T-helper 2 cell treated with Interferon-gamma antibody and Interleukin-4, amounts not matched to agents 5 μg/mL and 100 μg/mL, for 36 hours (primary cell): Measurements from ENCODE around the gene ADAMTS2.
"Not testable (repeated sequence)": the region's sequence is repeated elsewhere in the genome, so short reads cannot be mapped to it uniquely, and the experiment has no call there.

Source experiments
- DNase-seq: peaks from one replicate; pipeline ENCODE4 v3.0.0; 2021; ENCODE audit warnings: low spot score
- H3K27ac Mint-ChIP-seq: one replicate; pipeline ENCODE4 v1.8.0; 2021; ENCODE audit warnings: mild to moderate bottlenecking, mixed read lengths
- H3K27me3 Mint-ChIP-seq: one replicate; pipeline ENCODE4 v1.8.0; 2021; ENCODE audit warnings: low read depth, mixed read lengths
- H3K36me3 Mint-ChIP-seq: one replicate; pipeline ENCODE4 v1.8.0; 2021; ENCODE audit warnings: low read depth, mixed read lengths
- H3K4me1 Mint-ChIP-seq: one replicate; pipeline ENCODE4 v1.8.0; 2021; ENCODE audit warnings: low read depth, mixed read lengths
- H3K4me3 Mint-ChIP-seq: one replicate; pipeline ENCODE4 v1.8.0; 2022; ENCODE audit warnings: mild to moderate bottlenecking, moderate library complexity, mixed read lengths
- H3K9me3 Mint-ChIP-seq: one replicate; pipeline ENCODE4 v1.8.0; 2021; ENCODE audit warnings: mixed read lengths

ADAMTS2 gene

DNA sequence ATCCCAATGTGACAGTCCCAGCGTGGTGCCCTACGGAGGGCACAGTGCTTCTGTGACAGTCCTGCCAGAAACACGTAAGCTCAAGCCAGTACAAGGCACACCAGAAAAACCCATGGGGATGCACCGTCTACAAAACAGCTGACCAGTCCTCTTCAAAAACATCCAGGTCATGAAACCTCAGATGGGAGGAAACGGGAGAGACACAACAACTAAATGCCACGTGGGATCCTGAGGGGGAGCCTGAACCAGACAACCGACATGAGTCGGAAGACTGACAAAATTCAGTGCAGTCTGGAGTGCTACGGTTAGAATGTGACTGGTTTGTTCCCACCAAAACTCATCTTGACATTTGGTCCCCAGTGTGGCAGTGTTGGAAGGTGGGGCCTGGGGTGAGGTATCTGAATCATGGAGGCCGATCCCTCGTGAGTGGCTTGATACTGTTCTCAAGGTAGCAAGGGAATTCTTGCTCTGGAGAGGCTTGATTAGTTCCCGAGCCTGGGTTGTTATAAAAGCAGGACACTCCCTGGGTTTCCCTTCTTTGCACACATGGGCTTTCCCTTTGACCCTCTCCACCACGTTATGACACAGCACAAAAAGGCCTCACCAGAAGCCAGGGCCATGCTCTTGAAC lies 55.4 kb downstream of the ADAMTS2 start:
- no peak overlapping the region for H3K4me3 Mint-ChIP-seq
- no peaks in the 10 kb centered on the region for H3K36me3 Mint-ChIP-seq
- H3K27me3 Mint-ChIP-seq, result no peaks in the 10 kb centered on the region
- H3K27ac Mint-ChIP-seq, result no peak overlapping the region
- H3K9me3 Mint-ChIP-seq, result no peaks in the 10 kb centered on the region
- H3K4me1 Mint-ChIP-seq, result no peaks in the 10 kb centered on the region
- no peak for DNase-seq

DNA sequence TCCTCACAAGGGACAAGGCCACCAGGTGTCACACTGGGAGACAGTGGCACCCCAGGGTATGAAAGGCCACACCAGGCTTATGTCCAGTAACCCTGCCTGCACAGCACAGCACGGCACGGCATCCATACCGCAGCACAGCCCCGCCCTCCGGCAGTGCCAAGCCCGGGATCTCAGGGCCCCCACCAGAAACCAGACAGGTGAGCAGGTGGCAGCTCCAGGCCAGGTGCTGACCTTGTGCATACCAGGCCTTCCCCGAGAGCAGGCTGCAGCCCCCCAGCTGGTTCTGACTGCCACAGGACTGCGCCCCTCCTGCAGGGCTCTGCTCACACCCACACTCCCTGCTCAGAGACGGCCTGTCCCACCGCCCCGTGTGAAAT lies 56.5 kb downstream of the ADAMTS2 start:
- no peak for DNase-seq
- Mint-ChIP-seq H3K27ac (no peak overlapping the region), H3K9me3 (no peaks in the 10 kb centered on the region), H3K27me3 (no peaks in the 10 kb centered on the region), H3K4me3 (no peak overlapping the region), H3K36me3 (no peaks in the 10 kb centered on the region), H3K4me1 (no peaks in the 10 kb centered on the region)

DNA sequence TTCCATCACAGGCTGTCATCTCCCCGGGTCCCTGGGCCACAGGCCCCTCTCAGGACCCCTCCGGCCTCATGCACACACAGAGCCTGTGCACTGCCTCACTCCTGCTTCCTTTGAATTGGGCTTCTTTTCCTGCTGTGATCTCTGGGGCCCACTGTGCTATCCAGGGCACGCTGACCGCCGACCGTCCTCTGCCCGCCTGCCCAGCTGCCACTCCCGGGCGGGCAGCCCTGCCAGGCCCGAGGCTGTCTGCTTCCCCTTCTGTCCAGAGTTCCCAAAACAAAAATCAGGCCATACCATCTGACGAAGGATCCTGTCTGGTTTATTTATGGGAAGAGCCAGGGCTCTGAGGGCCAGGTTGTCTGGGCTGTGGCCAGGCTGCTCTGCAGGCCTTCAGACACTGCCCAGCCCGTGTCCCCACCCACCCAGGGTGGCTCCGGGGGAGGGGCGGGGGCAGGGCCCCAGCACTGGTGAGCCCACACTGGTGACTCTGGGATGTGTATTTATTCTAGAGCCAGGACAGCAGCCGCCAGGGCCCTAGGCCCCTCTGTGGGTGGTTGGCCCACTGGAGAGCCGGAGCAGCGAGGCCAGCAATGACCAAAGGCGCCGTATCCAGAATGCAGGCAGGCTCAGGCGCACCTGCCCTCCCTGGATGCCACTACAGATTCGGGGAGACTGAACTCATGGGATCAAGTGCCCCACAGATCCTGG lies 57.0 kb downstream of the ADAMTS2 start:
- Mint-ChIP-seq H3K36me3 (no peaks in the 10 kb centered on the region), H3K27ac (no peak overlapping the region), H3K27me3 (no peaks in the 10 kb centered on the region), H3K4me3 (no peak overlapping the region), H3K4me1 (no peaks in the 10 kb centered on the region), H3K9me3 (no peaks in the 10 kb centered on the region)
- DNase-seq, result no peak

DNA sequence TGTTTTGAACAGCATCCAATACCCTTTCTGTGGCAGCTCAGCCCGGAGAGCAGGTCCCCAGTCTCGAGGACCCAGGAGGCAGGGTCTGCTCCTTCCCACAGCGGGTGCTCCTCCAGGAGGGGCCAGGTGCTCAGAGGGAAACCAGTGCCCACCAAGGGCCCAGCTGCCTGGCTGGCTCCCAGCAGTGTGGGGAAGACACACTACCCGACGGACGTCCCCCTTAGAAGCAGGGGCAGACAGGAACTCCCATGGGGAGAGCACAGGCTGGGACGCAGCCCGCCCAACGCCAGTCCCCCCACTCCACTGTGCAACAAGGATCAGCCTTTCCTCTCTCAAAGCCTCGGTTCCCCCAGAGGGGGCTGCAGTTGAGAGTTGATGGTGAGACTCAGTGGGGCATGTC lies 57.6 kb downstream of the ADAMTS2 start:
- Mint-ChIP-seq H3K36me3 (no peaks in the 10 kb centered on the region), H3K27me3 (no peaks in the 10 kb centered on the region), H3K27ac (no peak overlapping the region), H3K9me3 (no peaks in the 10 kb centered on the region), H3K4me1 (no peaks in the 10 kb centered on the region), H3K4me3 (no peak overlapping the region)
- DNase-seq, result no peak

DNA sequence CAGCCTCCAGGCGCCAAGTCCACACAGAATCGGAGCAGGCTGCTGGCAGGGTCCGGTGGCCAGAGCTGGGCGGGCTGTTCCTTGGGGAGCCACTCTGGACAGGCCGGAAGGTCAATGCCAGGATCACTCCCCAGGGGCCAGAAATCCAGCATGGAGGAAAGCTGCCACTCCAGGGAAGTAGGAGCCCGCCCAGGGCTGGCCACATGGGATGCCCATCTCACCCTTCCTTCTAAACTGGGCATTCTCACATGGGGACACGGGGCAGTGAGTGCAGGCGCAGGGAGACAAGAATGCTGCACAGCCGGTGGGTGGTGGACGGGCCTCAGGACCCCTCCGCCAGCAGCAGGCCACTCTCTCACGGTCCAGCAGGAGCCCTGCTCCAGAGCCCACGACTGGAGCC lies 58.2 kb downstream of the ADAMTS2 start:
- H3K36me3 Mint-ChIP-seq, result no peaks in the 10 kb centered on the region
- no peak overlapping the region for H3K27ac Mint-ChIP-seq
- no peaks in the 10 kb centered on the region for H3K9me3 Mint-ChIP-seq
- no peaks in the 10 kb centered on the region for H3K27me3 Mint-ChIP-seq
- DNase-seq, result no peak
- no peaks in the 10 kb centered on the region for H3K4me1 Mint-ChIP-seq
- H3K4me3 Mint-ChIP-seq, result no peak overlapping the region

DNA sequence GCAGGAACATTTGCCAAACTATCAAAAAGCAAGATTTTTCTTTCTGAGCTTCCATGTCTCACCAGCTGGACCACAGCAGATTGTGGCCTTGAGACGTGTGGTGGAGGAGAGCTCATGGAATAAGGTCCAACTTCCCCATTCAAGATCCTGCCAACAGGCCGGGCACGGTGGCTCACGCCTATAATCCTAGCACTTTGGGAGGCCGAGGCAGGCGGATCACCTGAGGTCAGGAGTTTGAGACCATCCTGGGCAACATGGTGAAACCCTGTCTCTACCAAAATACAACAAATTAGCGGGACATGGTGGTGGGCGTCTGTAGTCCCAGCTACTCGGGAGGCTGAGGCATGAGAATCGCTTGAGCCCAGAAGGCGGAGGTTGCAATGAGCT lies 59.5 kb downstream of the ADAMTS2 start:
- not testable (repeated sequence) for H3K27me3 Mint-ChIP-seq, H3K4me1 Mint-ChIP-seq, H3K4me3 Mint-ChIP-seq, H3K36me3 Mint-ChIP-seq, H3K27ac Mint-ChIP-seq, DNase-seq, H3K9me3 Mint-ChIP-seq

DNA sequence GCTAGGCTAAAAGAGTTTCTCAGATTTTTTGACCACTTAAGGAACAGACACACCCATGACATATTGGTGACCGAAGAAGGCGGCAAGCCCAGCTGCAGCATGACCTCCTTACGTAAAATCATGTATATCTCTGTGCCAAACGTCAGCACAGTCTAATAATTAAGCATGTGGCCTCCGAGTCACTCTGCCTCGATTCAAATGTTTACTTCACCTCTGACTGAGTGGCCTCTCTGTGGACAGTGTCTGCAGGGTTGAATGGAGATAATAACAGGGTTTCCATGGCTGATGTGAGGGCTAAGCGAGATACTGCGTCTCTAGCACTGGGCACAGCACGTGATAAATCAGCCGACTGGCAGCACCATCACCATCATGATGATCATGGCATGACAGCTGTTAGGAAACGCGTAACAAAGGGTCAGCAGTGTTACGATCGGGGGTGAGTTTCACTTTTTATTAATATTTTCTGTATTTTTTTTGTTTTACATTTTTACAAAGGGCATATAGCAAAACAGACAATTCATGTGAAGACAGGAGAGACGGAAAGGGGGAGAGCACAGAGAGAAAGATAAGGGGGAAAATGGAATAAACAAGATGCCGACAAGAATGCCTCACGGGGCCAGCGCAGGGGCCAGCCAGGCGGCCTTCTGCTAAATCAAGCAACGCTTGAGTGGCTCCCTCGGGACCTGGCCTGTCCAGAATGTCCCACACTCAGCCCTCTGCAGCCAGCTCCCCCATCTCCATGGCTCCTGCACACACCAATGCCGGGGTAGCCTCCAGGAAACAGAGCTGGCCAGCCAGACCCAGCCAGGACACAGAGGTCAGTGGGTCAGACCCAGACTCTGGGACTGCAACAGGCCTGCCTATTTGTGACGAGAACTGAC lies 60.3 kb downstream of the ADAMTS2 start:
- no peak for DNase-seq
- H3K27ac Mint-ChIP-seq, result no peak overlapping the region
- no peak overlapping the region for H3K4me3 Mint-ChIP-seq
- no peaks in the 10 kb centered on the region for H3K4me1 Mint-ChIP-seq
- H3K36me3 Mint-ChIP-seq, result no peaks in the 10 kb centered on the region
- no peaks in the 10 kb centered on the region for H3K27me3 Mint-ChIP-seq
- no peaks in the 10 kb centered on the region for H3K9me3 Mint-ChIP-seq

DNA sequence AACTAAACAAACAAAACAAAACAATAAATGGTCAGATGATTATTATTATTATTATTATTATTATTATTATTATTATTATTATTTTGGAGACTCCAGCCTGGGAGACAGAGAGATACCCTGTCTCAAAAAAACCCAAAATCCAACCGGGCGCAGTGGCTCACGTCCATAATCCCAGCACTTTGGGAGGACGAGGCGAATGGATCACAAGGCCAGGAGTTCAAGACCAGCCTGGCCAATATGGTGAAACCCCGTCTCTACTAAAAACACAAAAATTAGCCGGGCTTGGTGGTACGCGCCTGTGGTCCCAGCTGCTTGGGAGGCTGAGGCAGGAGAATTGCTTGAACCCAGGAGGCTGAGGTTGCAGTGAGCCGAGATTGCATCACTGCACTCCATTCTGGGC lies 61.4 kb downstream of the ADAMTS2 start:
- not testable (repeated sequence) for H3K9me3 Mint-ChIP-seq, H3K27ac Mint-ChIP-seq, H3K36me3 Mint-ChIP-seq, H3K27me3 Mint-ChIP-seq, H3K4me3 Mint-ChIP-seq, DNase-seq, H3K4me1 Mint-ChIP-seq

DNA sequence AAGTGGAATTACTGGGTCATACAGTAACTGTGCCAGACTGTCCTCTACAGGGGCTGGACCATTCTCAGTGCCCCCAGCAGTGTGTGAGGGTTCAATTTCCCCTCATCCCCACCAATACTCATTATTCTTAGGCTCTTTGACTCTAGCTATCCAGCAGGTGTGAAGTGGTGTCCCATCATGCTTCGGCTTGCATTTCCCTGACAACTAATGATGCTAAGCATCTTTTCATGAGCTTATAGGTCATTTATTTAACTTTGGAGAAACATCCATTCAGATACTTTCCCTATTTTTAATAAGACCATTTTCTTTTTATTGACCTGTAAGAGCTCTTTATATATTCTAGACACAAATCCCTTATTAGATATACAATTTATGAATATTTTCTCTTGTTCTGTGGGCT lies 63.6 kb downstream of the ADAMTS2 start:
- H3K36me3 Mint-ChIP-seq, result no peaks in the 10 kb centered on the region
- no peak for DNase-seq
- no peaks in the 10 kb centered on the region for H3K9me3 Mint-ChIP-seq
- H3K4me1 Mint-ChIP-seq, result no peaks in the 10 kb centered on the region
- no peak overlapping the region for H3K27ac Mint-ChIP-seq
- no peaks in the 10 kb centered on the region for H3K27me3 Mint-ChIP-seq
- no peak overlapping the region for H3K4me3 Mint-ChIP-seq

DNA sequence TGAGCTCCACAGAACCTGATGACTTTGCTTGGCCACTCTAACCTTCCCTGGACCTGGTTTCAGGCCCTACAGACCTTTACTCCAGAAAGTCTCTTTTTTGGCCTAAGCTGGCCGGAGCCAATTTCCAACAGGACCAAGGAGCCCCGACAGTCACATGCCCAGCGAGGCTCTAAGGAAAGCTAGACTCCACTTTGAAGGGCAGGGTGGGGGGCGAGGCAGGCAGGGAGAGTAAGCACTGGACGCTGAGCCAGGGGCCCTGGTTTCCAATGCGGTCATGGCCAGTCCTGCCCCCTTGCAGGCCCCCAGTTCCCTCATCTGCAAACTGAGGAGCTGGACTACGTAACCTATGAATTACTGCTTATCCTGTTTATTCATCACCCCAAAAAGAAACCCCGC lies 65.2 kb downstream of the ADAMTS2 start:
- Mint-ChIP-seq H3K4me3 (no peak overlapping the region), H3K4me1 (no peaks in the 10 kb centered on the region), H3K27ac (no peak overlapping the region), H3K27me3 (no peaks in the 10 kb centered on the region), H3K9me3 (no peaks in the 10 kb centered on the region), H3K36me3 (no peaks in the 10 kb centered on the region)
- DNase-seq, result no peak

DNA sequence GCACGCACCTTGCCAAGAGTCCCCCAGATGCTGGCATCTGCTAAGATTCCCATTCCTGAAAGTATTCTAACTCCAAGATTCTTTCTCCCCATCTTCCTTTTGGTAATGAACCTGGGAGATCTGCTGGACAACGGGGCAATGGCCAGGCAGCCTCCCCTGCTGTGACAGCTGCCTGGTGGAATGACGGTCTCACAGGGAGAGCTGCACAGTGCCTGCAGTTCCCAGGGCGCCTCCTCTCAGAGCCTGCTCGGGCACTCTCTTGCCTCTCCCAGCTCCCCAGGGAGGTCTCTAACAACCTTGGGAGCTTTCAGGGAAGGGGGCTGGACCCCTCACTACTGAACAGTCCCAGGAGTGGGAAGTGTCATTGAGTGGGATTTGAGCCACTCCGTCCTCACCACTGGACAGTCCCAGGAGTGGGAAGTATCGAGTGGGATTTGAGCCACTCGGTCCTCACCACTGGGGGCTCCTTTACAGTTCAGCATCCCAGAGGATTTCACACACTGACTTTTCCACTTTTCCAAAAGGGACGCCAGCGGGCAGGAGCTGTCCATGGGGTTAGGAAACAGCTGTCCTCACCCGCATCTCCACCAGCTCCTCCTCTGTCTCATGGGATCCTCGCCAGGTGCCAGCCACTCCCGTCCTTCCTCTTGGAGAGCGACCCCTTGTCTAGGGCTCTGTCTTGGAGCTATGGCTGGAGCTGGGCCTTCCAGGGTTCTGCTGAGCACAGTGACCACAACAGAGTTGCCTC lies 65.7 kb downstream of the ADAMTS2 start:
- no peaks in the 10 kb centered on the region for H3K27me3 Mint-ChIP-seq
- H3K36me3 Mint-ChIP-seq, result no peaks in the 10 kb centered on the region
- no peak overlapping the region for H3K27ac Mint-ChIP-seq
- no peak for DNase-seq
- H3K9me3 Mint-ChIP-seq, result no peaks in the 10 kb centered on the region
- no peak overlapping the region for H3K4me3 Mint-ChIP-seq
- H3K4me1 Mint-ChIP-seq, result no peaks in the 10 kb centered on the region

DNA sequence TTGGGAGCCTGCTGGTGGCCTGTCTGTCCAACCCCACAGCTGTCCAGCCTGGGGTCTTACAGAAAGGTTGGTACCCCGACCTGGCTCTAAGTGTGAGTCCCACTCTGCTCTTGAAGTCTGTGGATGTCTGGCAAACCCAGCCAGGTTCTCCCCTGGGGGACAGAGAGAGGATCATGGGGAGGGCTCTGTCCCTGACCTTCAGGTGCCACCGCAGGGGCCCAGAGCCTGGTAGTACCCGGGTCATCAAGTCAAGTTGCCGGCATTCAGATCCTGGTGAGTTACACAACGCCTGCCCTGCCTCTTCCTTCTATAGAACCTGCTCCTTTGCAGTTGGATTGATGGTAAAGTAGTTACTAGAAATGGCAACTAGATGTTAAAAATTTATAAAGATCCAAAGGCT lies 66.7 kb downstream of the ADAMTS2 start:
- no peaks in the 10 kb centered on the region for H3K4me1 Mint-ChIP-seq
- no peak for DNase-seq
- H3K27ac Mint-ChIP-seq, result no peak overlapping the region
- H3K36me3 Mint-ChIP-seq, result no peaks in the 10 kb centered on the region
- no peaks in the 10 kb centered on the region for H3K27me3 Mint-ChIP-seq
- H3K9me3 Mint-ChIP-seq, result no peaks in the 10 kb centered on the region
- H3K4me3 Mint-ChIP-seq, result no peak overlapping the region

DNA sequence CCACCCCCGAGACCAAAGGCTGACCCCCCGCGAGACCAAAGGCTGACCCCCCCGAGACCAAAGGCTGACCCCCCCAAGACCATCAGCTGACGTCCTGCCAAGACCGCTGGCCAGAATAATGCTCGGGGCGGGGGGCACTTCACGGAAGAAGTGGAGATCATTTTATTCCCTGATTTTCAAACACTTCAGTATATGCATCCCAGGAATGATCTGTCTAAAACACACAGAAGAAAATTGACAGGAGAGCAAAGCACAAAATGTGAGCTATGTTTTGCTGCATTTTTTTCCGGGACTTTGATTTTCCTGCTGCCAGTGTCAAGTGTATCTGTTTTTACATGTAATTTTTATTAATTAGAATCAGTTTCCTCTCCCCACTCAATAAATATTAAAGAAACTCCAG lies 67.1 kb downstream of the ADAMTS2 start:
- DNase-seq, result no peak
- no peaks in the 10 kb centered on the region for H3K27me3 Mint-ChIP-seq
- no peak overlapping the region for H3K27ac Mint-ChIP-seq
- H3K9me3 Mint-ChIP-seq, result no peaks in the 10 kb centered on the region
- H3K4me1 Mint-ChIP-seq, result no peaks in the 10 kb centered on the region
- H3K36me3 Mint-ChIP-seq, result no peaks in the 10 kb centered on the region
- H3K4me3 Mint-ChIP-seq, result no peak overlapping the region

DNA sequence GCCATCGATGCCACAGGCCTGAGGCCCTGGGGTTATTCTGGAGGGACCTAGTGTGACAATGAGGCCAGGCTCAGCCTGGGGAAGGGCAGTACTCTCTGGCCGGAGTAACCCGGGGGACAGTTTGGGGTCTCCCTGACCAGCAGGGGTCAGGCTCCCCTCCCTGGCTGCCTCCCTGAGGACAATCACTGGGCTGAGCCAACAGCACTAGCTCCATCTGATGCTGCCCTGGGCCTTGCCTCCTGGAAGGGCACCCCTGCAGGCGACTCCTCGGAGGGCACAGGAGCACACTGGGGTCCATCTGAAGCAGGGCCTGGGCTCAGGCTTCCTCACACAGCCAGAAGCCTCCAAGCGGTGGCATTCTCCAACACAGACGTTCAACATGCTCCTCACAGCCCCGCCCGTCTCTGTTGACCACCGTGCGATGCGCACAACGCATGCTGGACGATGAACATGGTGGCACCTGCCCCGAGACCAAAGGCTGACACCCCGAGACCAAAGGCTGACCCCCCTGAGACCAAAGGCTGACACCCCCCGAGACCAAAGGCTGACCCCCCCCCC lies 68.3 kb downstream of the ADAMTS2 start:
- no peak overlapping the region for H3K27ac Mint-ChIP-seq
- H3K4me3 Mint-ChIP-seq, result no peak overlapping the region
- H3K9me3 Mint-ChIP-seq, result no peaks in the 10 kb centered on the region
- H3K36me3 Mint-ChIP-seq, result no peaks in the 10 kb centered on the region
- no peaks in the 10 kb centered on the region for H3K27me3 Mint-ChIP-seq
- no peaks in the 10 kb centered on the region for H3K4me1 Mint-ChIP-seq
- no peak for DNase-seq
